B cell (primary cell): ENCODE data around the gene ARPC1A. TPM values are rescaled to one million over a fixed set of nuclear protein-coding genes. Genes with fewer than 3 reads are reported as not detected.

Experiments used
- ATAC-seq: fragments of 200-7000 bp; cut with Tn5 transposase; one replicate; pipeline ENCODE4 v1.10.0; 2021; ENCODE audit warnings: low read depth, mild to moderate bottlenecking, moderate number of reproducible peaks, moderate library complexity
- CTCF ChIA-PET: fragments of 350-600 bp; sonication (Branson Sonifier 250); formaldehyde crosslinking; loops from one replicate; lab custom pipeline; 2021; ENCODE audit warnings: antibody characterized with exemption, inconsistent platforms; lab: Charles Lee
- POLR2A ChIA-PET: fragments of 350-600 bp; sonication (Branson Sonifier 250); formaldehyde crosslinking; loops from one replicate; lab custom pipeline; 2021; ENCODE audit warnings: antibody characterized with exemption; lab: Charles Lee
- DNase-seq: peaks from one replicate; pipeline ENCODE4 v3.0.0; 2013
- H2AFZ ChIP-seq: 2 replicates; pipeline ENCODE4 v1.6.1; 2012; ENCODE audit warnings: mild to moderate bottlenecking, low read depth, low read length; ENCODE audit not compliant: insufficient read depth, poor library complexity, severe bottlenecking
- H3K27ac ChIP-seq, 2 donors: 1 replicate in 1 of 2; 2 replicates in 1 of 2; pipeline ENCODE4 v1.5.1; 2012 to 2013; ENCODE audit warnings: low read length in 2 of 2, mild to moderate bottlenecking in 2 of 2, moderate library complexity in 1 of 2
- H3K27me3 ChIP-seq, 4 experiments: fragments of 200-600 bp in 1 of 4; sonication (generic) in 1 of 4; replicated peaks in 1 of 4; 1 replicate in 2 of 4; 2 replicates in 2 of 4; pipeline versions ENCODE4 v1.6.1 to v1.7.0; 2013 to 2016; ENCODE audit warnings: low read length in 3 of 4, mild to moderate bottlenecking in 2 of 4, mixed read lengths in 1 of 4, moderate library complexity in 1 of 4; ENCODE audit not compliant: insufficient read depth in 4 of 4, control insufficient read depth in 3 of 4; ENCODE audit errors: control extremely low read depth in 1 of 4
- H3K36me3 ChIP-seq, 2 experiments: replicated peaks in 1 of 2; 1 replicate in 1 of 2; 2 replicates in 1 of 2; pipeline versions ENCODE4 v1.6.1 to v1.7.1; 2013; ENCODE audit warnings: low read length in 1 of 2; ENCODE audit not compliant: insufficient read depth in 2 of 2, control insufficient read depth in 1 of 2; ENCODE audit errors: control extremely low read depth in 1 of 2, extremely low read depth in 1 of 2
- H3K4me1 ChIP-seq, 2 donors: fragments of 200-600 bp in 1 of 2; sonication (generic) in 1 of 2; 1 replicate in 1 of 2; 2 replicates in 1 of 2; pipeline versions ENCODE4 v1.5.1 to v1.6.1; 2013 to 2017; ENCODE audit warnings: low read length in 2 of 2; ENCODE audit not compliant: control insufficient read depth in 2 of 2, insufficient read depth in 2 of 2
- H3K4me2 ChIP-seq: replicated peaks from 2 replicates; pipeline ENCODE3; 2012; ENCODE audit warnings: mild to moderate bottlenecking, low read depth, low read length; ENCODE audit not compliant: poor library complexity, severe bottlenecking
- H3K4me3 ChIP-seq, 5 experiments: fragments of 200-600 bp in 1 of 5; sonication (generic) in 1 of 5; 1 replicate in 3 of 5; 2 replicates in 2 of 5; pipeline versions ENCODE4 v1.5.1 to v1.7.0; 2011 to 2016; ENCODE audit warnings: low read length in 4 of 5, mild to moderate bottlenecking in 4 of 5, low read depth in 2 of 5, control low read depth in 1 of 5, moderate library complexity in 1 of 5; ENCODE audit not compliant: insufficient read depth in 1 of 5; ENCODE audit errors: control extremely low read depth in 1 of 5, extremely low read depth in 1 of 5
- H3K79me2 ChIP-seq: fragments of 200-600 bp; sonication (generic); one replicate; pipeline ENCODE4 v1.6.0; 2016; ENCODE audit warnings: low read length; ENCODE audit not compliant: control insufficient read depth, insufficient read depth
- H3K9ac ChIP-seq: fragments of 200-600 bp; sonication (generic); 2 replicates; pipeline ENCODE4 v1.6.1; 2017; ENCODE audit warnings: mild to moderate bottlenecking, low read length, moderate library complexity
- H3K9me3 ChIP-seq, 3 donors: one replicate each; pipeline versions ENCODE4 v1.6.1 to v1.7.1; 2013; ENCODE audit warnings: low read length in 2 of 3; ENCODE audit not compliant: control insufficient read depth in 2 of 3, insufficient read depth in 1 of 3; ENCODE audit errors: control extremely low read depth in 1 of 3
- H4K20me1 ChIP-seq: 2 replicates; pipeline ENCODE4 v1.6.0; 2012; ENCODE audit warnings: mild to moderate bottlenecking, low read length; ENCODE audit not compliant: insufficient read depth, control insufficient read depth, poor library complexity, severe bottlenecking
- H3K27ac Mint-ChIP-seq: one replicate; pipeline ENCODE4 v1.8.0; 2021; ENCODE audit warnings: mixed read lengths
- H3K27me3 Mint-ChIP-seq: one replicate; pipeline ENCODE4 v1.8.0; 2021; ENCODE audit warnings: mixed read lengths
- H3K4me1 Mint-ChIP-seq: one replicate; pipeline ENCODE4 v1.8.0; 2021; ENCODE audit warnings: mixed read lengths
- H3K4me3 Mint-ChIP-seq: one replicate; pipeline ENCODE4 v1.8.0; 2021; ENCODE audit warnings: mixed read lengths
- H3K9me3 Mint-ChIP-seq: one replicate; pipeline ENCODE4 v1.8.0; 2022; ENCODE audit warnings: mixed read lengths; ENCODE audit not compliant: insufficient read depth
- EZH2 ChIP-seq: IDR thresholded peaks from 2 replicates; pipeline ENCODE4 v1.6.1; 2012; ENCODE audit warnings: borderline replicate concordance, low read depth, mild to moderate bottlenecking, moderate library complexity, low read length; ENCODE audit not compliant: insufficient read depth, poor library complexity, severe bottlenecking
- WGBS: methylation state at CpG from one replicate; pipeline ENCODE4 v1.1.5; 2013; ENCODE audit warnings: missing lambda C conversion rate; ENCODE audit not compliant: insufficient coverage; 5-methylcytosine and 5-hydroxymethylcytosine counted together
- intact Hi-C: fragments of 100-400 bp; cut with micrococcal nuclease; formaldehyde crosslinking; loops from one replicate; pipeline ENCODE4 v1.10.0; 2022
- polyA plus RNA-seq: library from polyadenylated mRNA; depleted of rRNA; stranded (reverse); fragments of >200 nt; gene quantifications from 2 replicates; pipeline ENCODE4 v1.2.3, GENCODE V29; 2012
- total RNA-seq, 2 donors: library from RNA; stranded (reverse); fragments of 120-200 nt in 1 of 2; gene quantifications; 1 replicate in 1 of 2; 2 replicates in 1 of 2; pipeline versions ENCODE4 v1.2.3 to v1.2.4, GENCODE V29; 2013 to 2022
- TF ChIP-seq, protein P1 (sequence below): fragments of 200-600 bp; IDR thresholded peaks from one replicate; pipeline ENCODE4 v1.8.0; 2022; ENCODE audit warnings: antibody characterized with exemption, mild to moderate bottlenecking

ARPC1A gene
- total and polyA plus RNA-seq, 2 donors (not counting 1 experiment from before 2014, with no cell fraction given), result 41.7 to 45.5 TPM

DNA sequence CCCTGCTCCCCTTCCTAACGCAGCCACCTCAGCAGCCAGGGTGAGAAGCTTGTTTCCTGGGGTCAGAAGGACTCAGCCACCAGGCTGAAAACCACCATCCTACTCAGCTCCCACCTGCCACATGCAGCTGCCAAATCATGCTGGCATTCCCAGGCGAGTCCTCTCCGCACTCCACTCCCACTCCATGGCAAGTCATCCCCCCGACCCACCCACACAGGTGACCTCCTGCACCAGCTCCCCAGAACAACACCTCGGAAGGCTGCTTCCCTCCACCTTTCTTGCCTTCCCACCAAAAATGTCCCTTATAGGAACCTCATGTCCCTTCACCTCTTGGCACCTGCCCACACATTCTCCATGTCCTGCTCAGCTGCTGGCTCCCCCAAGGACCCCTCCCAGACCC lies 78.1 kb downstream of the ARPC1A start:
- H3K27me3 Mint-ChIP-seq, result no peaks in the 10 kb centered on the region
- Histone ChIP-seq H3K27me3 (no peaks in the 10 kb centered on the region), H3K4me2 (no peak overlapping the region), H3K36me3 (peaks cover 7 to 48% of the 10 kb centered on the region in 2 experiments), H4K20me1 (peaks cover 66% of the 10 kb centered on the region), H3K27ac (no peak overlapping the region), H3K9ac (no peak overlapping the region), H3K9me3 (no peaks in the 10 kb centered on the region), H3K4me1 (peaks cover 16 to 20% of the 10 kb centered on the region in 2 donors), H3K4me3 (no peak overlapping the region), H2AFZ (no peak overlapping the region), H3K79me2 (peaks cover 52% of the 10 kb centered on the region)
- TF ChIP-seq, protein P1, sequence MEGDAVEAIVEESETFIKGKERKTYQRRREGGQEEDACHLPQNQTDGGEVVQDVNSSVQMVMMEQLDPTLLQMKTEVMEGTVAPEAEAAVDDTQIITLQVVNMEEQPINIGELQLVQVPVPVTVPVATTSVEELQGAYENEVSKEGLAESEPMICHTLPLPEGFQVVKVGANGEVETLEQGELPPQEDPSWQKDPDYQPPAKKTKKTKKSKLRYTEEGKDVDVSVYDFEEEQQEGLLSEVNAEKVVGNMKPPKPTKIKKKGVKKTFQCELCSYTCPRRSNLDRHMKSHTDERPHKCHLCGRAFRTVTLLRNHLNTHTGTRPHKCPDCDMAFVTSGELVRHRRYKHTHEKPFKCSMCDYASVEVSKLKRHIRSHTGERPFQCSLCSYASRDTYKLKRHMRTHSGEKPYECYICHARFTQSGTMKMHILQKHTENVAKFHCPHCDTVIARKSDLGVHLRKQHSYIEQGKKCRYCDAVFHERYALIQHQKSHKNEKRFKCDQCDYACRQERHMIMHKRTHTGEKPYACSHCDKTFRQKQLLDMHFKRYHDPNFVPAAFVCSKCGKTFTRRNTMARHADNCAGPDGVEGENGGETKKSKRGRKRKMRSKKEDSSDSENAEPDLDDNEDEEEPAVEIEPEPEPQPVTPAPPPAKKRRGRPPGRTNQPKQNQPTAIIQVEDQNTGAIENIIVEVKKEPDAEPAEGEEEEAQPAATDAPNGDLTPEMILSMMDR, result no peak
- no peak for TF ChIP-seq EZH2
- ChIA-PET POLR2A (interaction anchor here (0.6 kb wide), 1 partner anchor 25 kb away, joined by 7 read pairs; no protein-coding TSS in a partner anchor), CTCF (interaction anchor here (0.5 to 1.1 kb wide), 2 partner anchors 16 to 41 kb away, joined by 3 read pairs; no protein-coding TSS in a partner anchor)
- H3K4me3 Mint-ChIP-seq, result no peak overlapping the region
- 92% methylated on average over 5 of the region's 5 CpGs for WGBS
- H3K4me1 Mint-ChIP-seq, result peaks cover 31% of the 10 kb centered on the region
- ATAC-seq, result no peak
- intact Hi-C loops, result no loop called here
- H3K9me3 Mint-ChIP-seq, result no peaks in the 10 kb centered on the region
- DNase-seq, result no peak
- H3K27ac Mint-ChIP-seq, result peak overlapping the region; percentile 57

DNA sequence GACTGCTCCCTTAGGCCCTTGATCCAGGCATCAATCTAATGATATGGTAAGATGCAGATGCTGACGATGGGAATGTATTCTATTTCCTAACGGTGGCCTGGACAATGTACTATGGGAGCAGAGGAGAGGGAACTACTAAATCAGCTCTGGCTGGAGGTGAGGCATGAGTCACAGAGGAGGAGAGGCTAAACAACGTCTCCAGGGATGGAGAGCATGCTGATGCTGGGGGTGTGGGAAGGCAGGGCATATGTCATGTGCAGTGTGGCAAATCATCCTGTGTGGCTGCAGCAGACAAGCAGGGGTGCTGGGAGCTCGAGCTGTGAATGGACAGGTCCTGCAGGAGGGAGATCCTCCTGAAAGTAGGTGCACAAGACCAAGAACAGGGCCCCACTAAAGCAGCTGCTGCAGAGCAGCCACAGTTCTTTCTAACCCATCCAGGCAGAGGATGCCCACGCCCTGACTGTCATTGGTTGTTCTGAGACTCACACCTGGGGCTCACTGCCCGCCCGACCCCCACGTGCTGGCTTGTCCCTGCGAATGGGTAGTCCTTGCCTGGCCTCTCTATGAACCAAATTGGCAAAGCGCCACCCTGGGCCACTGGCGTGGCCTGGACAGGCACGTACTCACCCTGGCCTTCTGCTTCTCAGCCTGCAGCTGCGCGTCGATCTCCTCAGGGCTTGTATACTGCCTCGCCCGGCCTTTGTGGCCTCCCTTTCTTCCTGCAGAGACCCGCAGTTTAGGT lies 78.7 kb downstream of the ARPC1A start:
- H3K27ac Mint-ChIP-seq, result peak overlapping the region; percentile 37
- CTCF ChIA-PET, result interaction anchor here (1.1 kb wide), 1 partner anchor 17 kb away, joined by 3 read pairs; no protein-coding TSS in a partner anchor
- H3K36me3 ChIP-seq, result peaks cover 7 to 44% of the 10 kb centered on the region in 2 experiments

More for the DNA sequence above, 78.7 kb downstream of the ARPC1A start:
- DNase-seq (no peak), ATAC-seq (no peak)
- Histone ChIP-seq H2AFZ (no peak overlapping the region), H3K4me1 (peaks cover 17 to 22% of the 10 kb centered on the region in 2 donors), H3K79me2 (peaks cover 58% of the 10 kb centered on the region), H3K9me3 (no peaks in the 10 kb centered on the region), H3K27me3 (no peaks in the 10 kb centered on the region), H3K4me2 (no peak overlapping the region), H3K9ac (no peak overlapping the region), H3K4me3 (no peak overlapping the region), H4K20me1 (peaks cover 67% of the 10 kb centered on the region), H3K27ac (no peak overlapping the region)
- peaks cover 38% of the 10 kb centered on the region for H3K4me1 Mint-ChIP-seq
- no peak overlapping the region for H3K4me3 Mint-ChIP-seq
- 97% methylated on average over 18 of the region's 18 CpGs for WGBS
- no peaks in the 10 kb centered on the region for H3K9me3 Mint-ChIP-seq
- no peak for TF ChIP-seq EZH2
- TF ChIP-seq, protein P1, result no peak
- intact Hi-C loops, result no loop called here
- H3K27me3 Mint-ChIP-seq, result no peaks in the 10 kb centered on the region
- POLR2A ChIA-PET, result no interaction called here
